Activated CD8-positive, alpha-beta memory T cell treated with anti-CD3 and anti-CD28 coated beads, Interleukin-2, amount 50 U/mL, for 48 hours (primary cell): Measurements from ENCODE around the gene SRSF4.
"Not testable (repeated sequence)": the region's sequence is repeated elsewhere in the genome, so short reads cannot be mapped to it uniquely, and the experiment has no call there.

Source experiments
- DNase-seq: peaks from one replicate; pipeline ENCODE4 v3.0.0-alpha.2; 2020

SRSF4 gene

GRCh38 chr1:29162476-29163138 is 19.1 kb downstream of the SRSF4 start:
- peak; percentile 33 for DNase-seq

- no peak for DNase-seq
Measured at GRCh38 chr1:29162025-29162424, 19.7 kb downstream of the SRSF4 start.

- DNase-seq, result no peak
Measured at GRCh38 chr1:29159773-29160172, 21.9 kb downstream of the SRSF4 start.

- DNase-seq, result no peak
Measured at GRCh38 chr1:29157269-29157601, 24.5 kb downstream of the SRSF4 start.

GRCh38 chr1:29156543-29157268 is 25.0 kb downstream of the SRSF4 start:
- no peak for DNase-seq

GRCh38 chr1:29152046-29152805 is 29.5 kb downstream of the SRSF4 start:
- DNase-seq, result no peak

GRCh38 chr1:29150346-29150745 is 31.4 kb downstream of the SRSF4 start:
- peak; percentile 32 for DNase-seq

GRCh38 chr1:29148656-29149491 is 32.8 kb downstream of the SRSF4 start:
- DNase-seq, result peak; percentile 41

- peak; percentile 46 for DNase-seq
Measured at GRCh38 chr1:29145739-29146437, 35.8 kb downstream of the SRSF4 start.

- DNase-seq, result peak; percentile 22
Measured at GRCh38 chr1:29144178-29144577, 37.5 kb downstream of the SRSF4 start.

- DNase-seq, result no peak
Measured at GRCh38 chr1:29142714-29143113, 39.0 kb downstream of the SRSF4 start.

- DNase-seq, result no peak
Measured at GRCh38 chr1:29136391-29136915, 45.2 kb downstream of the SRSF4 start.

GRCh38 chr1:29134695-29135028 is 47.0 kb downstream of the SRSF4 start:
- no peak for DNase-seq

GRCh38 chr1:29133861-29134694 is 47.6 kb downstream of the SRSF4 start:
- no peak for DNase-seq

- DNase-seq, result not testable (repeated sequence)
Measured at GRCh38 chr1:29131056-29131455, 50.6 kb downstream of the SRSF4 start.

- DNase-seq, result no peak
Measured at GRCh38 chr1:29129916-29130315, 51.8 kb downstream of the SRSF4 start.

GRCh38 chr1:29128739-29129138 is 53.0 kb downstream of the SRSF4 start:
- no peak for DNase-seq

- DNase-seq, result no peak
Measured at GRCh38 chr1:29126198-29126597, 55.5 kb downstream of the SRSF4 start.

GRCh38 chr1:29125788-29126187 is 55.9 kb downstream of the SRSF4 start:
- no peak for DNase-seq

- no peak for DNase-seq
Measured at GRCh38 chr1:29125237-29125641, 56.5 kb downstream of the SRSF4 start.
